Bronchial epithelial cell (primary cell): ENCODE measurements around the gene SLC17A8. TPM values are rescaled to one million over a fixed set of nuclear protein-coding genes. Genes with fewer than 3 reads are reported as not detected.

ENCODE experiments used
- DNase-seq: peaks from one replicate; pipeline ENCODE4 v3.0.0-alpha.2; 2010; ENCODE audit warnings: low read depth
- FAIRE-seq: peaks from 2 replicates; lab custom pipeline; 2011; peaks lifted over from hg19 to GRCh38; lab: Jason Lieb, UNC
- H3K27me3 ChIP-seq: 2 replicates; pipeline ENCODE4 v1.5.1; 2011; ENCODE audit warnings: low read length; ENCODE audit not compliant: control insufficient read depth, insufficient read depth
- H3K36me3 ChIP-seq: 2 replicates; pipeline ENCODE4 v1.5.1; 2011; ENCODE audit warnings: low read length; ENCODE audit not compliant: control insufficient read depth, insufficient read depth
- H3K4me3 ChIP-seq: 2 replicates; pipeline ENCODE4 v1.5.1; 2011; ENCODE audit warnings: mild to moderate bottlenecking, low read depth, low read length, control low read depth
- total RNA-seq: library from RNA; depleted of rRNA; stranded (reverse); fragments of >200 nt; gene quantifications from 2 replicates; pipeline ENCODE4 v1.2.1, GENCODE V29; 2014
- TF ChIP-seq, protein P1 (sequence below): IDR thresholded peaks from 2 replicates; pipeline ENCODE4 v1.5.1; 2011; ENCODE audit warnings: mild to moderate bottlenecking, moderate library complexity, low read length, control low read depth, inconsistent platforms; ENCODE audit not compliant: insufficient read depth, severe bottlenecking

The SLC17A8 gene
- total RNA-seq, 1 donor from 2014 or later, result not detected

DNA sequence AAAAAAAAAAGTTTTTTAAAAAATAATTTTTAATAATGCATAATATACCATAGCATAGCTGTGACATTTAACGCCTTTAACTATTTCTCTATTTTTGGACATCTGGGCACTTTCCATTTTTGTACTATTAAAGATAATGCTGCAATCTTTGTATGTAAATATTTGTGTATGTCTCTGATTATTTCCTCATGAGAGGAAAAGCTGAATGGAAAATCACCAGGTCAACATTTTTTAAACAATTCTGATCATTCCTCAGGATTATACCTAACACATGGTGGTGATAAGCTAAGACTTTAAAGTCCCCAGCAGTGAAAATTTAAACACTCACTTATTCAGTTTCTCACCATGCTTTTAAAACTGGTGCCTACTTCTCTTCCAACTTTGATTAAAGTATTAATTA lies 85.5 kb downstream of the SLC17A8 start:
- H3K4me3 ChIP-seq, result no peak overlapping the region
- H3K27me3 ChIP-seq, result no peaks in the 10 kb centered on the region
- no peak for DNase-seq
- no peak for FAIRE-seq
- TF ChIP-seq, protein P1, sequence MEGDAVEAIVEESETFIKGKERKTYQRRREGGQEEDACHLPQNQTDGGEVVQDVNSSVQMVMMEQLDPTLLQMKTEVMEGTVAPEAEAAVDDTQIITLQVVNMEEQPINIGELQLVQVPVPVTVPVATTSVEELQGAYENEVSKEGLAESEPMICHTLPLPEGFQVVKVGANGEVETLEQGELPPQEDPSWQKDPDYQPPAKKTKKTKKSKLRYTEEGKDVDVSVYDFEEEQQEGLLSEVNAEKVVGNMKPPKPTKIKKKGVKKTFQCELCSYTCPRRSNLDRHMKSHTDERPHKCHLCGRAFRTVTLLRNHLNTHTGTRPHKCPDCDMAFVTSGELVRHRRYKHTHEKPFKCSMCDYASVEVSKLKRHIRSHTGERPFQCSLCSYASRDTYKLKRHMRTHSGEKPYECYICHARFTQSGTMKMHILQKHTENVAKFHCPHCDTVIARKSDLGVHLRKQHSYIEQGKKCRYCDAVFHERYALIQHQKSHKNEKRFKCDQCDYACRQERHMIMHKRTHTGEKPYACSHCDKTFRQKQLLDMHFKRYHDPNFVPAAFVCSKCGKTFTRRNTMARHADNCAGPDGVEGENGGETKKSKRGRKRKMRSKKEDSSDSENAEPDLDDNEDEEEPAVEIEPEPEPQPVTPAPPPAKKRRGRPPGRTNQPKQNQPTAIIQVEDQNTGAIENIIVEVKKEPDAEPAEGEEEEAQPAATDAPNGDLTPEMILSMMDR, result no peak
- no peaks in the 10 kb centered on the region for H3K36me3 ChIP-seq

DNA sequence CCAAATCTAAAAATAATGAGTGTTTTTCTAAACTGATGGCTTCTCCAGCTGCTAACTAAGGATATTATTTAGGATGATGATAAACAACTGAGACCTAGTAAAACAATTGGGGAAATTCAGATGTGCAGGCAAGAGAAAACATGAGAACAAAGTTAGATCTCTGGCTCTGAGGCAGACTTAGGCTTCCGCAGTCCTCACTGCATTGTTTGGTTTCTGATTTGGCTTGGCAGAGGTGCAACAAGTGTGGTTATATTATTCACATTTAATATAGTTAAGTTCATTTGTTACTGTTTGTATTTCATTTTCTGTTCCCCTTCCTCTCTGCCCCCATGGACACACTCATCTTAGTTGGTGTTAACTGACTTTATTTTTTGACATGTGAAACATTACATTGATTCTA lies 86.6 kb downstream of the SLC17A8 start:
- Histone ChIP-seq H3K4me3 (no peak overlapping the region), H3K27me3 (no peaks in the 10 kb centered on the region), H3K36me3 (no peaks in the 10 kb centered on the region)
- DNase-seq (no peak), FAIRE-seq (no peak)
- TF ChIP-seq, protein P1, result no peak

DNA sequence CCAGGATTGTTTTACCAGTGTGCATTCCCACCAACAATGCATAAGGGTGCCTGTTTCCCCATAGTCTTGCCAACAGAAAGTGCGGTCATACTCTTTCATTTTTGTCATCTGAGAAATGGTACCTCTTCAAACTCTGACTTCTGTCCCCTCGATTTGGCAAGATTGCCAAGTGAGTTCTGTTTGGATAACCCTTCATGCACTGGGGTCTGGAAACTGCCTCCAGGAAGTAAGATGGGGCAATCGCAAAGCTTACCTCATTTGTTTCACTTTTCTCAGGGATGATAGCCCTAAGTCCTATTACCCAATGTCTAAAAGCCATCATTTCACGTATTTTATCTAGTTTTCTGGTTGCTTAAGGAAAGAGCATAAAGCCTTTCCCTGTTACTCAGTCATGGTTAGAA lies 88.2 kb downstream of the SLC17A8 start:
- H3K27me3 ChIP-seq, result no peaks in the 10 kb centered on the region
- no peaks in the 10 kb centered on the region for H3K36me3 ChIP-seq
- TF ChIP-seq, protein P1, result no peak
- no peak for DNase-seq
- FAIRE-seq, result no peak
- H3K4me3 ChIP-seq, result no peak overlapping the region

DNA sequence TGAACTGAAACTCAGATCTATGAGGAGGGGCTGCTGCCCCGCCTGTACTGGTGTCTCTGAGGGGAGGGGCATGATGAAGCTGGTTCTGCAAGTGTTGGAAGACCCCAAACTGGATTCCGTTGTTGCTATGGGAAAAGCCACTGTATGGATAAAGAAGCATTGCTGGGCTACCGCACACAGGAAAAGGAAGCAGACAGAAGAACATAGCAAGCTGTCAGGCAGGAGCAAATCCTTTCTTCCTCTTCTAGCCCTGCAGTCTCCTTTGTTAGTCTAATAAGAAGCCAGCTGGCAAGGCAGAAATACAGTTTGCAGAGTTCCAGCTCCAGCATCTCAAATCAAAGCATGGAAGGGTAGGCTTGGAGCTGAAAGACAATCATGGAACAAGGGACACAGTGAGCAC lies 90.5 kb downstream of the SLC17A8 start:
- H3K27me3 ChIP-seq, result no peaks in the 10 kb centered on the region
- TF ChIP-seq, protein P1, result no peak
- FAIRE-seq, result no peak
- no peak for DNase-seq
- H3K36me3 ChIP-seq, result no peaks in the 10 kb centered on the region
- no peak overlapping the region for H3K4me3 ChIP-seq

DNA sequence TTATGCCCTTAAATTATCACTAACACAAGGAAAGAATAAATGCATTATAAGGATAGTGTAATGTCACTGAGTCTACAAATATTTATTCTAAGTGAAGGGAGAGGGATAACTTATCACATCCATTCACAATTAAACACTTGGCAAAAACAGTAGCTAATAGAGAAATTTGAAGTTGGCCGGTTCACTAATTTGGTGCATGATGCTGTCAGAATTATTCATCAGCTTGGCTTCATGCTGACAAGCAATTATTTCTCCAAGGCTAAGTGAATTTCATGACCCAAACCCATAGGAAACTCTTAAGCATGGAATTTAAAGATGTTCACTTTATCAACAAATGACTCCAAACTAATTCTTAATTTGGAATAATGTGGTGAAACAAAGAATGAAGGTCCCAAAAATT lies 91.8 kb downstream of the SLC17A8 start:
- Histone ChIP-seq H3K4me3 (no peak overlapping the region), H3K36me3 (no peaks in the 10 kb centered on the region), H3K27me3 (no peaks in the 10 kb centered on the region)
- TF ChIP-seq, protein P1, result no peak
- no peak for DNase-seq
- no peak for FAIRE-seq

DNA sequence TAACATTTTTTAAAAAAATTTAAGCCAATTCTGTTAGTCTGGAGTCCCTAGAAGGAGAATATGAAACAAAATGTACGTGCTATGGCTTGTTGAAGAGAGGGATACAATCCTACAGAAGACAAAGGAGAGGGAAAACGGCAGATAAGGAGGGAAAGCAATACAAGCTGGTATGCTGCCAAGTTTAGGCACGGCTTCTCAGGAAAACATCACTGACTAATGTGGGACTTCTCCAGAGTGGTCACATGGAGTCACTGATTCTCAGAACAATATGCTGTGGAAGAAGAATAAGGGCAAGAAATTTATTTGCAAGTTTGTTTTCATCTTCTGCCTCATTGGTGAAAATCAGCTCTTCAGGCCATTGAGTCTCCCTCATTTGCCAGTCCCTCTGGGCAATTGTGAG lies 93.9 kb downstream of the SLC17A8 start:
- FAIRE-seq (no peak), DNase-seq (peak; percentile 8)
- H3K4me3 ChIP-seq, result no peak overlapping the region
- H3K36me3 ChIP-seq, result no peaks in the 10 kb centered on the region
- TF ChIP-seq, protein P1, result no peak
- no peaks in the 10 kb centered on the region for H3K27me3 ChIP-seq
